Coronary artery (tissue), 2 donors: Measurements from ENCODE around the gene SEMA3A.

Source experiments
- DNase-seq: peaks from one replicate; pipeline ENCODE4 v3.0.0-alpha.2; 2017; ENCODE audit warnings: low spot score
- H3K27ac ChIP-seq, 2 donors: fragments of 200-600 bp; sonication (generic); one replicate each; pipeline ENCODE4 v1.5.1; 2016 to 2019
- H3K4me3 ChIP-seq: fragments of 200-600 bp; sonication (generic); 2 replicates; pipeline ENCODE4 v1.5.1; 2016; ENCODE audit warnings: mild to moderate bottlenecking, moderate library complexity
- TF ChIP-seq, protein P1 (sequence below): fragments of 200-600 bp; sonication (generic); IDR thresholded peaks from one replicate; pipeline ENCODE4 v1.5.1; 2019; ENCODE audit warnings: antibody characterized with exemption

SEMA3A gene

DNA sequence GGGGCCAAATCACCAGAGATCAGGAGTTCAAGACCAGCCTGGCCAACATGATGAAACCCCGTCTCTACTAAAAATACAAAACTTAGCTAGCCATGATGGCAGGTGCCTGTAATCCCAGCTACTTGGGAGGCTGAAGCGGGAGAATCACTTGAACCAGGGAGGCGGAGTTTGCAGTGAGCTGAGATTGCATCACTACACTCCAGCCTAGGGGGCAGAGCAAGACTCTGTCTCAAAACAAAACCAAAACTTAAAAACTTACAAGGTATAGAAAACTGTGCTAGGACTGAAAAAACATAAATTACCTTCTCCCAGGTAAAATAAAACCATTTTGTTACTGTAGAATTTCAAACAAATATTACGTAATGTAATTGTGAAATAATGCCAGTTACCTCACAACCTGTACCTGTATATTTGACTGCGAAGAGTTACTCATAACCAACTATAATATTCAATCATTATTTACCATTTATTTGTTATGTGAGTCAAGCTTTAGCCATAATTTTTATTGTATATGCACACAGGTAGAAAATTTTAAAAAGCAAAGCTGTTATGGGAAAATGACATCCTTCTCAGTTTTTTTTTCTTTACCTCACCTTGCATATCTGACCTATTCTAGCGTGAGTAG is 180.9 kb downstream of the SEMA3A start:
- TF ChIP-seq, protein P1, sequence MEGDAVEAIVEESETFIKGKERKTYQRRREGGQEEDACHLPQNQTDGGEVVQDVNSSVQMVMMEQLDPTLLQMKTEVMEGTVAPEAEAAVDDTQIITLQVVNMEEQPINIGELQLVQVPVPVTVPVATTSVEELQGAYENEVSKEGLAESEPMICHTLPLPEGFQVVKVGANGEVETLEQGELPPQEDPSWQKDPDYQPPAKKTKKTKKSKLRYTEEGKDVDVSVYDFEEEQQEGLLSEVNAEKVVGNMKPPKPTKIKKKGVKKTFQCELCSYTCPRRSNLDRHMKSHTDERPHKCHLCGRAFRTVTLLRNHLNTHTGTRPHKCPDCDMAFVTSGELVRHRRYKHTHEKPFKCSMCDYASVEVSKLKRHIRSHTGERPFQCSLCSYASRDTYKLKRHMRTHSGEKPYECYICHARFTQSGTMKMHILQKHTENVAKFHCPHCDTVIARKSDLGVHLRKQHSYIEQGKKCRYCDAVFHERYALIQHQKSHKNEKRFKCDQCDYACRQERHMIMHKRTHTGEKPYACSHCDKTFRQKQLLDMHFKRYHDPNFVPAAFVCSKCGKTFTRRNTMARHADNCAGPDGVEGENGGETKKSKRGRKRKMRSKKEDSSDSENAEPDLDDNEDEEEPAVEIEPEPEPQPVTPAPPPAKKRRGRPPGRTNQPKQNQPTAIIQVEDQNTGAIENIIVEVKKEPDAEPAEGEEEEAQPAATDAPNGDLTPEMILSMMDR: no peak
- no peak for DNase-seq
- Histone ChIP-seq H3K4me3 (no peak overlapping the region), H3K27ac (no peak overlapping the region)

DNA sequence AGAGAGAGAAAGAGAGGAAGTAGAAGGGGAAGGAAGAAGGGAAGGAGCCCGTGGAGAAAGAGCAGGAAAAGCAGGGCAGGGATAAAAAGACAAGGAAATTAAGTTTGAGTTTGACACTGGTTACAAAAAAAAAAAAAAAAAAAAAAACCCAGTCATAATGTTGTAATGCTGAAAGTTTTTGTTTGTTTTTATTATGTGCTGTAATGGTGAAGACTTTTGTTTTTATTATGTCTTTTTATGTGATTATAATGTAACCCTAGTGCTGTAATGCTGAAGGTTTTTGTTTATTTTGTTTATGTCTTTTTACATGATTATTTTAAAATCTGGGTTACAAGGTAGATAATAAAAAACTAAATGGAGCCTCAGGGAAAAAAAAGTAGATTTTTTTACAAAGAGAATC is 184.8 kb downstream of the SEMA3A start:
- no peak for DNase-seq
- no peak overlapping the region for H3K4me3 ChIP-seq
- H3K27ac ChIP-seq: no peak overlapping the region
- TF ChIP-seq, protein P1: no peak

- TF ChIP-seq, protein P1: no peak
- Histone ChIP-seq H3K27ac (no peak overlapping the region), H3K4me3 (no peak overlapping the region)
- no peak for DNase-seq
Observed at GRCh38 chr7:84009051-84009450, 185.5 kb downstream of the SEMA3A start.

GRCh38 chr7:84003191-84003590 is 191.4 kb downstream of the SEMA3A start:
- DNase-seq: no peak
- Histone ChIP-seq H3K4me3 (no peak overlapping the region), H3K27ac (no peak overlapping the region)
- TF ChIP-seq, protein P1: no peak

GRCh38 chr7:84002348-84002747 is 192.2 kb downstream of the SEMA3A start:
- H3K27ac ChIP-seq: no peak overlapping the region
- no peak for DNase-seq
- no peak overlapping the region for H3K4me3 ChIP-seq
- TF ChIP-seq, protein P1: no peak

- no peak overlapping the region for H3K4me3 ChIP-seq
- no peak for DNase-seq
- no peak overlapping the region for H3K27ac ChIP-seq
- TF ChIP-seq, protein P1: no peak
Observed at GRCh38 chr7:83996879-83997278, 197.7 kb downstream of the SEMA3A start.

- Histone ChIP-seq H3K4me3 (no peak overlapping the region), H3K27ac (no peak overlapping the region)
- TF ChIP-seq, protein P1: no peak
- no peak for DNase-seq
Observed at GRCh38 chr7:83987764-83988163, 206.8 kb downstream of the SEMA3A start.
